Endometrium (tissue), 2 donors: ENCODE measurements around the gene CHAC1.
"Not testable (repeated sequence)": the region's sequence is repeated elsewhere in the genome, so short reads cannot be mapped to it uniquely, and the experiment has no call there.

Source experiments
- FAIRE-seq: peaks from 2 replicates; lab custom pipeline; 2012; peaks lifted over from hg19 to GRCh38; lab: Jason Lieb, UNC
- donor health status: control.
- donor health status: control.

CHAC1 gene

GRCh38 chr15:40957581-40958051, 4.3 kb downstream of the CHAC1 start:
- no peak for FAIRE-seq

GRCh38 chr15:40958146-40958545, 4.9 kb downstream of the CHAC1 start:
- FAIRE-seq: no peak

GRCh38 chr15:40958723-40959122, 5.5 kb downstream of the CHAC1 start:
- no peak for FAIRE-seq

- no peak for FAIRE-seq
These were observed 6.3 kb downstream of the CHAC1 start for GRCh38 chr15:40959331-40960141.

- FAIRE-seq: no peak
These were observed 7.0 kb downstream of the CHAC1 start for GRCh38 chr15:40960151-40960885.

GRCh38 chr15:40960925-40961324, 7.7 kb downstream of the CHAC1 start:
- FAIRE-seq: no peak

GRCh38 chr15:40961740-40962139, 8.5 kb downstream of the CHAC1 start:
- not testable (repeated sequence) for FAIRE-seq

- not testable (repeated sequence) for FAIRE-seq
These were observed 9.0 kb downstream of the CHAC1 start for GRCh38 chr15:40962317-40962716.

GRCh38 chr15:40963201-40963600, 9.9 kb downstream of the CHAC1 start:
- FAIRE-seq: no peak

GRCh38 chr15:40964006-40964405, 10.7 kb downstream of the CHAC1 start:
- no peak for FAIRE-seq

GRCh38 chr15:40964634-40965033, 11.4 kb downstream of the CHAC1 start:
- FAIRE-seq: no peak

GRCh38 chr15:40968290-40969085, 15.2 kb downstream of the CHAC1 start:
- FAIRE-seq: no peak

- no peak for FAIRE-seq
These were observed 16.1 kb downstream of the CHAC1 start for GRCh38 chr15:40969363-40969762.

- no peak for FAIRE-seq
These were observed 21.6 kb downstream of the CHAC1 start for GRCh38 chr15:40974879-40975278.

- no peak for FAIRE-seq
These were observed 23.5 kb downstream of the CHAC1 start for GRCh38 chr15:40976819-40977218.

GRCh38 chr15:40978141-40978540, 24.9 kb downstream of the CHAC1 start:
- no peak for FAIRE-seq

GRCh38 chr15:40978562-40978961, 25.3 kb downstream of the CHAC1 start:
- FAIRE-seq: no peak

- FAIRE-seq: no peak
These were observed 27.9 kb downstream of the CHAC1 start for GRCh38 chr15:40981186-40981585.

GRCh38 chr15:40982855-40983254, 29.6 kb downstream of the CHAC1 start:
- FAIRE-seq: no peak

- FAIRE-seq: no peak
These were observed 31.1 kb downstream of the CHAC1 start for GRCh38 chr15:40984406-40984805.

GRCh38 chr15:40984964-40985363, 31.7 kb downstream of the CHAC1 start:
- no peak for FAIRE-seq

- no peak for FAIRE-seq
These were observed 32.5 kb downstream of the CHAC1 start for GRCh38 chr15:40985541-40986330.
